ENCODE data around the gene DHX30. TPM values are rescaled to one million over a fixed set of nuclear protein-coding genes. Genes with fewer than 3 reads are reported as not detected.
A peak's percentile ranks its signal among the peaks of the same experiment; 100 is the strongest.

The DHX30 gene
- total RNA-seq, 2 donors from 2014 or later, result 60.2 to 68.4 TPM

DNA sequence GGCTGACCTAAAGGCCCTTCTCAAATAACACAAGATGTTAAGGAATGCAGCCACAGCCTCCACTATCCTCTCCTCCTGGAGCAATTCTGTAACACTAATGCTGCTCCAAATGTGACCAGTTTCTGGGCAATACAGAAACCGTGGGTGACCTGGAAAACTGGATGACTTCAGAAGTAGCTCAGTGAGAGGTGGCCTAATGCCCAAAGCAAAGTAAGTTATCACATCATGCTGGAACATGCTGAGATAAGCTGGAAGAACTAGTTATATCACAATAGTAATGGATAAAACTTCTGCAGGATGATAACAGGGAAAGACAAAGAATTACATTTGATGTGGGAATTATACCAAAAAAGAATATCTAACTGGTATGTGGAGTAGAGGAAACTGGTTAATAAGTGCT is 72.0 kb downstream of the DHX30 start:
- H3K4me3 ChIP-seq, result no peak overlapping the region
- H3K27me3 ChIP-seq (replicated peaks; ENCODE audit: insufficient read depth), result no peaks in the 10 kb centered on the region
- H3K36me3 ChIP-seq, result peaks cover 40% of the 10 kb centered on the region
- H3K4me1 ChIP-seq (ENCODE audit: control insufficient read depth in 1 of 2, low read depth in 2 of 2), result peaks cover 0 to 24% of the 10 kb centered on the region in 2 donors
- H3K27ac ChIP-seq, result no peak overlapping the region
- TF ChIP-seq, protein P1, sequence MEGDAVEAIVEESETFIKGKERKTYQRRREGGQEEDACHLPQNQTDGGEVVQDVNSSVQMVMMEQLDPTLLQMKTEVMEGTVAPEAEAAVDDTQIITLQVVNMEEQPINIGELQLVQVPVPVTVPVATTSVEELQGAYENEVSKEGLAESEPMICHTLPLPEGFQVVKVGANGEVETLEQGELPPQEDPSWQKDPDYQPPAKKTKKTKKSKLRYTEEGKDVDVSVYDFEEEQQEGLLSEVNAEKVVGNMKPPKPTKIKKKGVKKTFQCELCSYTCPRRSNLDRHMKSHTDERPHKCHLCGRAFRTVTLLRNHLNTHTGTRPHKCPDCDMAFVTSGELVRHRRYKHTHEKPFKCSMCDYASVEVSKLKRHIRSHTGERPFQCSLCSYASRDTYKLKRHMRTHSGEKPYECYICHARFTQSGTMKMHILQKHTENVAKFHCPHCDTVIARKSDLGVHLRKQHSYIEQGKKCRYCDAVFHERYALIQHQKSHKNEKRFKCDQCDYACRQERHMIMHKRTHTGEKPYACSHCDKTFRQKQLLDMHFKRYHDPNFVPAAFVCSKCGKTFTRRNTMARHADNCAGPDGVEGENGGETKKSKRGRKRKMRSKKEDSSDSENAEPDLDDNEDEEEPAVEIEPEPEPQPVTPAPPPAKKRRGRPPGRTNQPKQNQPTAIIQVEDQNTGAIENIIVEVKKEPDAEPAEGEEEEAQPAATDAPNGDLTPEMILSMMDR (IDR thresholded peaks at IDR 0.05), result no peak
- ATAC-seq (ENCODE audit: insufficient number of reproducible peaks, low FRiP score, low read depth) (no peak), DNase-seq (ENCODE audit: low spot score) (no peak)
- H3K9me3 ChIP-seq, result no peaks in the 10 kb centered on the region

DNA sequence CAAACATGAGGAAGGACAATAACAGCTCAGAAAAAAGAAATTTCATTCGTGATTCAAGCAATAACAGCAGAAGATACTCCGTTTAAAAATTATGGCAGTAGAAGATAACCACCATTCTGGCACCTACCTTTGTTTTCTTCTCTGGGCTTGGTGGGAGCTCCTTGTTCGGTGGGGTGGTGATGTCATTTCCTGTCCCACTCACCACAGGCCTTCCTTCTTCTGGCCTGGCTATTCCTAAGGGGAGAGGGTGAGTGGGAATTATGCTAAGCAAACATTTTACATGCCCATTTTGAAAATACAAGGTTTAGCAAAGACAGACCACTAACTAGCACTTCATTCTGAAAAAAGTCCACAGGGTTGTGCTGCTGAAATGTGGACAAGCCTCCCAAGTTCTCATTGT is 74.4 kb downstream of the DHX30 start:
- H3K9me3 ChIP-seq, result no peaks in the 10 kb centered on the region
- no peak overlapping the region for H3K4me3 ChIP-seq
- peak overlapping the region; percentile 39 to 45 for H3K27ac ChIP-seq
- TF ChIP-seq, protein P1 (IDR thresholded peaks at IDR 0.05), result no peak
- ATAC-seq (ENCODE audit: insufficient number of reproducible peaks, low FRiP score, low read depth) (no peak), DNase-seq (ENCODE audit: low spot score) (no peak)
- H3K4me1 ChIP-seq (ENCODE audit: control insufficient read depth in 1 of 2, low read depth in 2 of 2), result peaks cover 0 to 24% of the 10 kb centered on the region in 2 donors
- H3K36me3 ChIP-seq, result peaks cover 19% of the 10 kb centered on the region
- no peaks in the 10 kb centered on the region for H3K27me3 ChIP-seq (replicated peaks; ENCODE audit: insufficient read depth)

DNA sequence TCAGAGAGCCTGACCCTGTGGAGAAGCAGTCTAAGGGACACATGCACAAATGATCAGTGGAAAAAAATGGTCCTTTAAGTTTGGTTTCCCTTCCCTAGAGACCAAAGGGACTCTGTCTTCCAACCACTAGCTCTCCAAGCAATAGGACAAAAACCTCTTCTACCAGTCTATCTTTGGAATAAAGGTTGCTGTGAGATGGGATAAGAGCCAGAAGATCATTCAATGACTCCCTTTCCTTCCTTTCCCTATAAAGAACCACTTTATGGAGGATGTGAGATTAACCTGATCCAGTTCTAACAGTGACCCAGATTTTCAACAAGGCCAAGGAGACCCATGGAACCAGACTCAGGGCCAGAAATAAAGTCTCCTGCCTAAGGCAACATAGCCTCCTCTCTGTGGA is 74.8 kb downstream of the DHX30 start:
- H3K27ac ChIP-seq, result peak overlapping the region; percentile 39 to 45
- no peaks in the 10 kb centered on the region for H3K9me3 ChIP-seq
- TF ChIP-seq, protein P1 (IDR thresholded peaks at IDR 0.05), result no peak
- H3K36me3 ChIP-seq, result peaks cover 18% of the 10 kb centered on the region
- DNase-seq (ENCODE audit: low spot score), result no peak
- no peaks in the 10 kb centered on the region for H3K27me3 ChIP-seq (replicated peaks; ENCODE audit: insufficient read depth)
- H3K4me3 ChIP-seq, result no peak overlapping the region
- ATAC-seq (ENCODE audit: insufficient number of reproducible peaks, low FRiP score, low read depth), result no peak
- peaks cover 0 to 24% of the 10 kb centered on the region in 2 donors for H3K4me1 ChIP-seq (ENCODE audit: control insufficient read depth in 1 of 2, low read depth in 2 of 2)

DNA sequence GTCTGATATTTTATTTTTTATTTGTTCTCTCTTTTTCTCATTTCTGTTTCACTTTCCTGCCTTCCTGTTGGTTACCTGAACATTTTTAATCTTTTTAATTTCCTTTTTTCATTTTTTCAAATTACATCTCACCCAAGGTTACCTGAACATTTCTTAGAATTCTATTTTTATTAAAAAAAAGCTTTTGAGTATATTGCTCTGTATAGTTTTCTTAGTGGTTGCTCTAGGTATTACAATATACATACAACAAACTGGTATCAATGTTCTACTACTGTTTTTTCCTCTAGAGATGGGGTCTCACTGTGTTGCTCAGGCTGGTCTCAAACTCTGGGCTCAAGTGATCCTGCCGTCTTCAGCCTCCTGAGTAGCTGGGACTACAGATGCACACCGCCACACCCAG is 79.4 kb downstream of the DHX30 start:
- Histone ChIP-seq H3K27me3 (replicated peaks; ENCODE audit: insufficient read depth) (no peaks in the 10 kb centered on the region), H3K9me3 (no peaks in the 10 kb centered on the region), H3K4me1 (ENCODE audit: control insufficient read depth in 1 of 2, low read depth in 2 of 2) (peaks cover 0 to 20% of the 10 kb centered on the region in 2 donors), H3K27ac (no peak overlapping the region), H3K4me3 (no peak overlapping the region), H3K36me3 (peaks cover 10% of the 10 kb centered on the region)
- TF ChIP-seq, protein P1 (IDR thresholded peaks at IDR 0.05), result peak; percentile 30
- no peak for ATAC-seq (ENCODE audit: insufficient number of reproducible peaks, low FRiP score, low read depth)
- no peak for DNase-seq (ENCODE audit: low spot score)

DNA sequence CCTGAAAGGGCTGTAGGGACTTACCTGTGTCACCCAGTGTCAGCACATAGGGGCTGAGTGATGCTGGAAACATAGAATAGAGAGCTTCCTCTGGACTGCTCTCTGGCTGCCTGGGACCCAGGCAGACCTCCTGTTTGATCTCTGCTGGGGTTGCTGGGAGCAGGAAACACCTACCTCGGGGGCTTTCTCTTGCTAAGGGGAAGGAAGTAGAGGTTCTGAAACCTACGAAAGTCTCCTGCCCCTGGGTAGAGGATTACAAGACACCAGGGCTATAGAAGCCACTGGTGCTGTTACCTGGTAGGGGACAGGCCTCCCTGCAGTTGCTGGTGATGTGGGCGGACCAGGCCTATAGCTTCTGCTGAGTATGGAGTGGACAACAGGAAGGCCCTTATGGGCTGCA is 81.7 kb downstream of the DHX30 start:
- no peaks in the 10 kb centered on the region for H3K9me3 ChIP-seq
- TF ChIP-seq, protein P1 (IDR thresholded peaks at IDR 0.05), result no peak
- no peaks in the 10 kb centered on the region for H3K27me3 ChIP-seq (replicated peaks; ENCODE audit: insufficient read depth)
- no peak overlapping the region for H3K27ac ChIP-seq
- peaks cover 10% of the 10 kb centered on the region for H3K36me3 ChIP-seq
- no peak overlapping the region for H3K4me3 ChIP-seq
- ATAC-seq (ENCODE audit: insufficient number of reproducible peaks, low FRiP score, low read depth) (no peak), DNase-seq (ENCODE audit: low spot score) (no peak)
- H3K4me1 ChIP-seq (ENCODE audit: control insufficient read depth in 1 of 2, low read depth in 2 of 2), result peaks cover 0 to 10% of the 10 kb centered on the region in 2 donors

Measured in thoracic aorta (tissue), 2 donors.